ENCODE results near the gene KRT32.
A peak's percentile ranks its signal among the peaks of the same experiment; 100 is the strongest.

Gene KRT32

GRCh38 chr17:41468346-41468745 is 1.2 kb upstream of the KRT32 start:
- H3K27me3 ChIP-seq (replicated peaks), result no peaks in the 10 kb centered on the region
- H3K27ac ChIP-seq, result no peak overlapping the region
- TF ChIP-seq CTCF (IDR thresholded peaks at IDR 0.05; ENCODE audit: low read depth, low read length, missing control alignments), result no peak
- no peak overlapping the region for H3K4me3 ChIP-seq (ENCODE audit: low read depth, low read length)
- no peak for DNase-seq
- no peaks in the 10 kb centered on the region for H3K36me3 ChIP-seq (replicated peaks)
- in situ Hi-C loops (cut with HindIII; ENCODE audit: low pct_ligation_motif_present, low sequenced_read_pairs), result no loop called here

DNA sequence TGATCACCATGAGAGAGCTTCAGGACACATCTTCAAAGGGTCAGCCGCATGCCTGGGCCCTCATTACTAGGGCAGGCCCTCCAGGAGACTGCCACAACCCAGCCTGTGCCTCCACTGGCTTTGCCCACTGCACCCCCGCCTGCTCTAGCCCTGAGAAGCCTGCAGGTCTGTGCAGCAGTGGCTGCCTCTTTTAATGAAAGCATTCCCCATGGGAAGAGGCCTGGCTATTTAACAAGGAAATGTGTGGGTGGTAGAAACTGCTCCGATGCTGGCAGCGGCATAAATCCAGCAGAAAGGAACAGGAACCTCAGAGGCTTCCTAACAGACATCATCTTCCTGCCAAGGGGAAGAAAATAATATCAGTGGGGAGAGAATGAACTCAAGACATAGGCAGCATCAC is 375 bp upstream of the KRT32 start:
- Histone ChIP-seq H3K36me3 (replicated peaks) (no peaks in the 10 kb centered on the region), H3K4me3 (ENCODE audit: low read depth, low read length) (no peak overlapping the region), H3K27me3 (replicated peaks) (no peaks in the 10 kb centered on the region), H3K27ac (no peak overlapping the region)
- no peak for TF ChIP-seq CTCF (IDR thresholded peaks at IDR 0.05; ENCODE audit: low read depth, low read length, missing control alignments)
- in situ Hi-C loops (cut with HindIII; ENCODE audit: low pct_ligation_motif_present, low sequenced_read_pairs), result no loop called here
- DNase-seq, result no peak

DNA sequence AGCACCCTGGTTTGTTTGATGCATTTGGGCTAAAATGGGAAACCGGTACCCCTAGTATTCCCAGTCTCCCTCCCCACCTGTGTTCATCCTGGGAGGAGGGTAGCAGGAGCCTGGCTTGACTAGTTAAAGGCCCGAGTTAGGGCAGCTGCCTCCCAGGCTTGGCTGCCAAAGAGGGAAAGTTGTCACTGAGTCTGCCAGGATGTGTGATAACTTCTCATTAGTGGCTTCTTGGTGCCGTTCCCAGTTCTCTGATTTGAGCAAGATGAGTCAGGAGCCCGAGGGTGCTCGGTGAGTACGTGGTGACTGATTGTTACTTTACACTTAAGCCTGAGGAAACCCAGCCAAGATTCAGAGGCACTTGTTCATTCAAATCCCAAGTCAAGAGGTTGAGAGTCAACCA is 2.5 kb downstream of the KRT32 start:
- in situ Hi-C loops (cut with HindIII; ENCODE audit: low pct_ligation_motif_present, low sequenced_read_pairs), result no loop called here
- no peaks in the 10 kb centered on the region for H3K27me3 ChIP-seq (replicated peaks)
- no peaks in the 10 kb centered on the region for H3K36me3 ChIP-seq (replicated peaks)
- peak; percentile 78 for DNase-seq
- H3K4me3 ChIP-seq (ENCODE audit: low read depth, low read length), result no peak overlapping the region
- TF ChIP-seq CTCF (IDR thresholded peaks at IDR 0.05; ENCODE audit: low read depth, low read length, missing control alignments), result no peak
- no peak overlapping the region for H3K27ac ChIP-seq

DNA sequence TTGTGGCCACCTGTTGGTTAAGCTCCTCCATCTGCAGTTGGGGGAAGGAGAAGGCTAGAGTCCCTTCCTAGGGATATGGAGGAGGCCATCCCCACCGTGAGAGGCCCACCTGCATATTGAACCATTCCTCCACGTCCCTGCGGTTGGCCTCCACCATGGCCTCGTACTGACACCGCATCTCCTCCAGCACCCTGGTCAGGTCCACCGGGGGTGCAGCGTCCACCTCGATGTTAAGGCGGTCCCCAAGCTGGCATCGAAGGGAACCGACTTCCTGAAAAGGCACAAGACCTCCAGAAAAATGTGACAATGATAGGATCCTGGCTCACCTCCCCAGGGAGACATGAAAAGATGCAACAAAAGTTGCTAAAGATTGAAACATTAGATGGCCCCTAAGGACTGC is 3.0 kb downstream of the KRT32 start:
- Histone ChIP-seq H3K27ac (no peak overlapping the region), H3K36me3 (replicated peaks) (no peaks in the 10 kb centered on the region), H3K4me3 (ENCODE audit: low read depth, low read length) (no peak overlapping the region), H3K27me3 (replicated peaks) (no peaks in the 10 kb centered on the region)
- no peak for DNase-seq
- in situ Hi-C loops (cut with HindIII; ENCODE audit: low pct_ligation_motif_present, low sequenced_read_pairs), result no loop called here
- TF ChIP-seq CTCF (IDR thresholded peaks at IDR 0.05; ENCODE audit: low read depth, low read length, missing control alignments), result no peak

DNA sequence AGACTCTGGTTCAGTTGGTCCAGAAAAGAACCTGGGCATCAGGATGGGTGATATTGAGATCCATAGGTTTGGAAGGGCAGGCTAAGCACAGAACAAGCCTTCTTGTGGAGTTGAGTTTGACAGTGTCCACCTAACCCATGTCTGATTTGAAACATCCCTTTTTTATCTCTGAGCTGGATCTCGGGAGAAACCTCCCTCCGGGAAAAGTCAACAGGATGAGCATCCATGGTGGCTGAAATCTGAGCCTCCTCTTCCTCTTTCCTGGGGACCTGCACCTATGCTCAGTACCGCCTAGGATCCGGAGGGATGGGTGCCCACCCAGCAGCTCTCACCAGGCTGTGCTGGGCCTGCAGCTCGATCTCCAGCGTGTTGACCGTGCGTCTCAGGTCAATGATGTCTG is 3.4 kb downstream of the KRT32 start:
- Histone ChIP-seq H3K27ac (no peak overlapping the region), H3K27me3 (replicated peaks) (no peaks in the 10 kb centered on the region), H3K36me3 (replicated peaks) (no peaks in the 10 kb centered on the region), H3K4me3 (ENCODE audit: low read depth, low read length) (no peak overlapping the region)
- no peak for TF ChIP-seq CTCF (IDR thresholded peaks at IDR 0.05; ENCODE audit: low read depth, low read length, missing control alignments)
- in situ Hi-C loops (cut with HindIII; ENCODE audit: low pct_ligation_motif_present, low sequenced_read_pairs), result no loop called here
- DNase-seq, result no peak

GRCh38 chr17:41462705-41463104 is 4.5 kb downstream of the KRT32 start:
- Histone ChIP-seq H3K36me3 (replicated peaks) (no peaks in the 10 kb centered on the region), H3K4me3 (ENCODE audit: low read depth, low read length) (no peak overlapping the region), H3K27ac (no peak overlapping the region), H3K27me3 (replicated peaks) (no peaks in the 10 kb centered on the region)
- in situ Hi-C loops (cut with HindIII; ENCODE audit: low pct_ligation_motif_present, low sequenced_read_pairs), result no loop called here
- DNase-seq, result no peak
- TF ChIP-seq CTCF (IDR thresholded peaks at IDR 0.05; ENCODE audit: low read depth, low read length, missing control alignments), result no peak

All from brain microvascular endothelial cell (primary cell).